Osteocyte (in vitro differentiated cells): ENCODE results near the gene ARL6IP5. TPM values are rescaled to one million over a fixed set of nuclear protein-coding genes. Genes with fewer than 3 reads are reported as not detected.

ENCODE experiments used
- DNase-seq: peaks from one replicate; pipeline ENCODE4 v3.0.0; 2021; ENCODE audit warnings: mixed read lengths; ENCODE audit not compliant: unreplicated experiment; ENCODE audit errors: extremely low spot score
- H3K27ac Mint-ChIP-seq: one replicate; pipeline ENCODE4 v1.8.0; 2021; ENCODE audit warnings: mild to moderate bottlenecking, mixed read lengths; ENCODE audit not compliant: unreplicated experiment
- H3K27me3 Mint-ChIP-seq: one replicate; pipeline ENCODE4 v1.8.0; 2021; ENCODE audit warnings: mixed read lengths; ENCODE audit not compliant: unreplicated experiment
- H3K36me3 Mint-ChIP-seq: one replicate; pipeline ENCODE4 v1.8.0; 2021; ENCODE audit warnings: mixed read lengths; ENCODE audit not compliant: unreplicated experiment
- H3K4me1 Mint-ChIP-seq: one replicate; pipeline ENCODE4 v1.8.0; 2021; ENCODE audit warnings: mixed read lengths; ENCODE audit not compliant: unreplicated experiment
- H3K4me3 Mint-ChIP-seq: one replicate; pipeline ENCODE4 v1.8.0; 2021; ENCODE audit warnings: mild to moderate bottlenecking, moderate library complexity, mixed read lengths; ENCODE audit not compliant: unreplicated experiment
- H3K9me3 Mint-ChIP-seq: one replicate; pipeline ENCODE4 v1.8.0; 2021; ENCODE audit warnings: mixed read lengths; ENCODE audit not compliant: unreplicated experiment
- CTCF ChIP-seq: fragments of 200-600 bp; sonication (generic); IDR thresholded peaks from 2 replicates; pipeline ENCODE4 v1.5.0; 2021; ENCODE audit warnings: antibody characterized with exemption, mild to moderate bottlenecking, moderate library complexity
- total RNA-seq: library from RNA; stranded (reverse); gene quantifications from 2 replicates; pipeline ENCODE4 v1.2.1, GENCODE V29; 2021

ARL6IP5 gene
- total RNA-seq, 1 donor from 2014 or later, result 116 TPM

GRCh38 chr3:69119681-69120080 lies 34.9 kb downstream of the ARL6IP5 start:
- no peaks in the 10 kb centered on the region for H3K27me3 Mint-ChIP-seq
- H3K36me3 Mint-ChIP-seq, result no peaks in the 10 kb centered on the region
- H3K4me1 Mint-ChIP-seq, result peaks cover 3% of the 10 kb centered on the region
- H3K4me3 Mint-ChIP-seq, result no peak overlapping the region
- H3K9me3 Mint-ChIP-seq, result no peaks in the 10 kb centered on the region
- DNase-seq, result no peak
- no peak overlapping the region for H3K27ac Mint-ChIP-seq
- no peak for TF ChIP-seq CTCF

- DNase-seq, result no peak
- Mint-ChIP-seq H3K27ac (no peak overlapping the region), H3K4me1 (peaks cover 3% of the 10 kb centered on the region), H3K9me3 (no peaks in the 10 kb centered on the region), H3K27me3 (no peaks in the 10 kb centered on the region), H3K4me3 (no peak overlapping the region), H3K36me3 (no peaks in the 10 kb centered on the region)
- peak; percentile 94 for TF ChIP-seq CTCF
Measured at GRCh38 chr3:69120879-69121464, 36.2 kb downstream of the ARL6IP5 start.

- TF ChIP-seq CTCF, result no peak
- Mint-ChIP-seq H3K4me1 (peaks cover 3% of the 10 kb centered on the region), H3K27ac (no peak overlapping the region), H3K27me3 (no peaks in the 10 kb centered on the region), H3K9me3 (no peaks in the 10 kb centered on the region), H3K36me3 (no peaks in the 10 kb centered on the region), H3K4me3 (no peak overlapping the region)
- DNase-seq, result no peak
Measured at GRCh38 chr3:69121513-69121912, 36.8 kb downstream of the ARL6IP5 start.

GRCh38 chr3:69121950-69122349 lies 37.2 kb downstream of the ARL6IP5 start:
- Mint-ChIP-seq H3K27me3 (peaks cover 3% of the 10 kb centered on the region), H3K36me3 (no peaks in the 10 kb centered on the region), H3K27ac (no peak overlapping the region), H3K4me1 (peaks cover 3% of the 10 kb centered on the region), H3K4me3 (no peak overlapping the region), H3K9me3 (no peaks in the 10 kb centered on the region)
- TF ChIP-seq CTCF, result no peak
- no peak for DNase-seq

GRCh38 chr3:69122403-69122802 lies 37.7 kb downstream of the ARL6IP5 start, which contains the start of gene LMOD3:
Gene LMOD3, minus strand, starts transcription at chr3:69122595. Its CDS starts 209 bp downstream, at chr3:69122386.
- Mint-ChIP-seq H3K27me3 (peaks cover 7% of the 10 kb centered on the region), H3K9me3 (no peaks in the 10 kb centered on the region), H3K4me3 (no peak within 1 kb of the TSS), H3K27ac (no peak within 1 kb of the TSS), H3K36me3 (no peaks in the 10 kb centered on the region), H3K4me1 (peaks cover 3% of the 10 kb centered on the region)
- DNase-seq, result no peak
- TF ChIP-seq CTCF, result no peak
